HepG2 (cell line): ENCODE measurements around the gene BACE1-AS. TPM values are rescaled to one million over a fixed set of nuclear protein-coding genes. Genes with fewer than 3 reads are reported as not detected.

Experiments
- ATAC-seq: fragments of 200-7000 bp; cut with Tn5 transposase; 3 replicates; pipeline ENCODE4 v1.9.1; 2020; ENCODE audit warnings: mild to moderate bottlenecking, moderate library complexity
- BruUV-seq: library from RNA; stranded (reverse); fragments of 400-500 nt; replicated peaks from 2 replicates; lab custom pipeline; 2021; lab: Mats Ljungman, UMichigan
- CTCF ChIA-PET: fragments of 300-600 bp; formaldehyde crosslinking; extraction: SDS; loops from one replicate; lab custom pipeline; 2021; ENCODE audit warnings: low total read pairs, inconsistent platforms, low intra/inter-chr PET ratio; lab: Yijun Ruan, JAX
- POLR2A ChIA-PET: fragments of 350-600 bp; sonication (Branson Sonifier 250); formaldehyde crosslinking; loops from one replicate; lab custom pipeline; 2020; ENCODE audit warnings: antibody characterized with exemption, inconsistent platforms; lab: Yijun Ruan, JAX
- DNase-seq: peaks from one replicate; pipeline ENCODE4 v3.0.0-alpha.2; 2015; ENCODE audit warnings: low spot score
- FAIRE-seq: peaks from 3 replicates; lab custom pipeline; 2011; peaks lifted over from hg19 to GRCh38; lab: Jason Lieb, UNC
- H2AFZ ChIP-seq: one replicate; pipeline ENCODE4 v1.6.1; 2011; ENCODE audit warnings: low read length, inconsistent platforms
- H3K27ac ChIP-seq: fragments of 300-600 bp; 3 replicates; pipeline ENCODE4 v1.8.0; 2011; ENCODE audit warnings: mixed run types, mild to moderate bottlenecking, mixed read lengths, low read length, inconsistent platforms; ENCODE audit not compliant: insufficient read depth; ENCODE audit errors: extremely low read length
- H3K27me3 ChIP-seq, 2 experiments: fragments of 200-600 bp in 1 of 2; 2 replicates in 1 of 2; 3 replicates in 1 of 2; pipeline versions ENCODE4 v1.6.0 to v1.8.0; 2011; ENCODE audit warnings: low read length in 2 of 2, mild to moderate bottlenecking in 2 of 2, moderate library complexity in 2 of 2, inconsistent platforms in 1 of 2; ENCODE audit not compliant: insufficient read depth in 2 of 2, control insufficient read depth in 1 of 2
- H3K36me3 ChIP-seq, 2 experiments: fragments of 200-600 bp in 1 of 2; replicated peaks in 1 of 2; 2 replicates in 1 of 2; 3 replicates in 1 of 2; pipeline versions ENCODE4 v1.5.1 to v1.8.0; 2011; ENCODE audit warnings: low read length in 2 of 2, inconsistent platforms in 1 of 2; ENCODE audit not compliant: insufficient read depth in 2 of 2, control insufficient read depth in 1 of 2
- H3K4me1 ChIP-seq: 2 replicates; pipeline ENCODE4 v1.5.1; 2012; ENCODE audit warnings: low read length, inconsistent platforms; ENCODE audit not compliant: insufficient read depth
- H3K4me2 ChIP-seq: 2 replicates; pipeline ENCODE4 v1.6.0; 2011; ENCODE audit warnings: low read depth, low read length, inconsistent platforms
- H3K4me3 ChIP-seq, 3 experiments: fragments of 200-600 bp in 1 of 3; sonication (generic), shearing (Covaris generic) in 1 of 3; replicated peaks in 1 of 3; 2 replicates each; pipeline ENCODE4 v1.5.1; 2011 to 2016; ENCODE audit warnings: low read length in 3 of 3, inconsistent platforms in 2 of 3, low read depth in 2 of 3, mild to moderate bottlenecking in 2 of 3, control low read depth in 1 of 3, mixed read lengths in 1 of 3; ENCODE audit not compliant: insufficient read depth in 1 of 3
- H3K79me2 ChIP-seq: one replicate; pipeline ENCODE4 v1.6.1; 2011; ENCODE audit warnings: low read length, inconsistent platforms; ENCODE audit not compliant: insufficient read depth
- H3K9ac ChIP-seq: 2 replicates; pipeline ENCODE4 v1.6.0; 2011; ENCODE audit warnings: mild to moderate bottlenecking, low read depth, low read length, inconsistent platforms; ENCODE audit not compliant: insufficient read depth
- H3K9me3 ChIP-seq: 2 replicates; pipeline ENCODE4 v1.5.1; 2012; ENCODE audit warnings: mild to moderate bottlenecking, low read length
- H4K20me1 ChIP-seq: 2 replicates; pipeline ENCODE4 v1.6.0; 2011; ENCODE audit warnings: inconsistent platforms, mild to moderate bottlenecking, low read length, moderate library complexity; ENCODE audit not compliant: insufficient read depth
- AGO2 ChIP-seq: fragments of 200-400 bp; formaldehyde crosslinking; optimal IDR thresholded peaks from 2 replicates; pipeline ENCODE3; 2017; ENCODE audit warnings: mild to moderate bottlenecking, low read depth, low read length, moderate library complexity
- CTCF ChIP-seq: sonication (generic); formaldehyde crosslinking; IDR thresholded peaks from 2 replicates; pipeline ENCODE4 v1.5.0; 2020; ENCODE audit warnings: mild to moderate bottlenecking, missing genetic modification reagents, moderate library complexity
- ERF ChIP-seq: IDR thresholded peaks from 2 replicates; pipeline ENCODE4 v1.6.1; 2018; ENCODE audit warnings: missing biosample characterization, missing genetic modification reagents
- FOXO1 ChIP-seq: sonication (generic); formaldehyde crosslinking; IDR thresholded peaks from 2 replicates; pipeline ENCODE4 v1.4.0; 2020; ENCODE audit warnings: missing genetic modification reagents
- HMG20A ChIP-seq: IDR thresholded peaks from 2 replicates; pipeline ENCODE4 v1.6.1; 2016; ENCODE audit warnings: borderline replicate concordance
- IKZF1 ChIP-seq: fragments of 450-650 bp; IDR thresholded peaks from 2 replicates; pipeline ENCODE4 v1.7.1; 2016
- KDM5A ChIP-seq: fragments of 200-600 bp; sonication (generic); IDR thresholded peaks from 2 replicates; pipeline ENCODE4 v1.7.0; 2018; ENCODE audit warnings: antibody characterized with exemption, mild to moderate bottlenecking, low read length, borderline replicate concordance
- KMT2B ChIP-seq: IDR thresholded peaks from 2 replicates; pipeline ENCODE4 v1.6.1; 2016; ENCODE audit warnings: missing genetic modification reagents, missing compliant biosample characterization
- MTA3 ChIP-seq: sonication (generic); formaldehyde crosslinking; IDR thresholded peaks from 2 replicates; pipeline ENCODE4 v1.4.0; 2020; ENCODE audit warnings: missing genetic modification reagents
- MYC ChIP-seq: sonication (generic); formaldehyde crosslinking; IDR thresholded peaks from 2 replicates; pipeline ENCODE4 v1.9.0; 2021; ENCODE audit warnings: missing genetic modification reagents, borderline replicate concordance
- NCOA1 ChIP-seq: sonication (generic); formaldehyde crosslinking; IDR thresholded peaks from 2 replicates; pipeline ENCODE4 v1.9.0; 2021; ENCODE audit warnings: missing genetic modification reagents
- NFYC ChIP-seq: IDR thresholded peaks from 2 replicates; pipeline ENCODE4 v1.6.1; 2016; ENCODE audit warnings: missing genetic modification reagents, missing compliant biosample characterization
- RARA ChIP-seq: IDR thresholded peaks from 2 replicates; pipeline ENCODE4 v1.6.1; 2016; ENCODE audit warnings: missing genetic modification reagents, missing compliant biosample characterization
- SP5 ChIP-seq: IDR thresholded peaks from 2 replicates; pipeline ENCODE4 v1.6.1; 2016; ENCODE audit warnings: low read depth, borderline replicate concordance
- TBP ChIP-seq: sonication (generic); formaldehyde crosslinking; IDR thresholded peaks from 2 replicates; pipeline ENCODE4 v1.5.0; 2020; ENCODE audit warnings: missing genetic modification reagents
- ZBTB7B ChIP-seq: sonication (generic); formaldehyde crosslinking; IDR thresholded peaks from 2 replicates; pipeline ENCODE4 v1.4.0; 2020; ENCODE audit warnings: missing genetic modification reagents
- ZKSCAN1 ChIP-seq: fragments of 150-350 bp; IDR thresholded peaks from 2 replicates; pipeline ENCODE4 v1.6.1; 2014; ENCODE audit warnings: low read length
- ZMYM2 ChIP-seq: sonication (generic); formaldehyde crosslinking; IDR thresholded peaks from 2 replicates; pipeline ENCODE4 v1.8.0; 2022; ENCODE audit warnings: mild to moderate bottlenecking, missing genetic modification reagents
- ZNF326 ChIP-seq: sonication (generic); formaldehyde crosslinking; IDR thresholded peaks from 2 replicates; pipeline ENCODE4 v1.4.0; 2020; ENCODE audit warnings: missing genetic modification reagents, borderline replicate concordance
- ZNF446 ChIP-seq: sonication (generic); formaldehyde crosslinking; IDR thresholded peaks from 2 replicates; pipeline ENCODE4 v1.5.0; 2020; ENCODE audit warnings: mild to moderate bottlenecking, missing genetic modification reagents
- ZNF468 ChIP-seq: sonication (generic); formaldehyde crosslinking; IDR thresholded peaks from 2 replicates; pipeline ENCODE4 v1.8.0; 2022; ENCODE audit warnings: mild to moderate bottlenecking, moderate library complexity, missing genetic modification reagents
- ZNF543 ChIP-seq: sonication (generic); formaldehyde crosslinking; IDR thresholded peaks from 2 replicates; pipeline ENCODE4 v1.4.0; 2020; ENCODE audit warnings: mild to moderate bottlenecking, missing genetic modification reagents
- ZNF567 ChIP-seq: sonication (generic); formaldehyde crosslinking; IDR thresholded peaks from 2 replicates; pipeline ENCODE4 v1.8.1; 2023; ENCODE audit warnings: mild to moderate bottlenecking, missing genetic modification reagents, borderline replicate concordance
- ZNF704 ChIP-seq: sonication (generic); formaldehyde crosslinking; IDR thresholded peaks from 2 replicates; pipeline ENCODE4 v1.8.1; 2023; ENCODE audit warnings: mild to moderate bottlenecking, inconsistent platforms, moderate library complexity, missing genetic modification reagents, borderline replicate concordance
- ZNF792 ChIP-seq: IDR thresholded peaks from 2 replicates; pipeline ENCODE4 v1.6.1; 2016
- WGBS: methylation state at CpG from one replicate; pipeline ENCODE4 v1.1.6; 2017; ENCODE audit warnings: low lambda C conversion rate; 5-methylcytosine and 5-hydroxymethylcytosine counted together
- in situ Hi-C: cut with HindIII; loops from 2 replicates; pipeline ENCODE4 v1.10.0; 2017; ENCODE audit warnings: low pct_unique_long_range_greater_than_20kb; ENCODE audit not compliant: extremely low pct_ligation_motif_present
- intact Hi-C: fragments of 100-400 bp; cut with micrococcal nuclease; formaldehyde crosslinking; loops from one replicate; pipeline ENCODE4 v1.10.0; 2022; ENCODE audit not compliant: unreplicated experiment
- polyA plus RNA-seq, 8 experiments: library from polyadenylated mRNA; depleted of rRNA in 3 of 8; stranded (reverse) in 7 of 8; unstranded in 1 of 8; fragments of >200 nt; fragmentation: Illumina TruSeq in 4 of 8; extraction: Trizol in 4 of 8; gene quantifications; 2 replicates each; pipeline versions ENCODE4 v1.2.1 to v1.2.3, GENCODE V29; 2011 to 2016; ENCODE audit warnings: low read depth in 4 of 8, missing spikeins in 1 of 8, mixed read lengths in 1 of 8; ENCODE audit not compliant: insufficient read depth in 1 of 8
- total RNA-seq, 5 experiments: library from RNA; depleted of rRNA; stranded (reverse); fragments of >200 nt; fragmentation: Illumina TruSeq; extraction: Trizol; gene quantifications; 2 replicates each; pipeline ENCODE4 v1.2.3, GENCODE V29; 2016; ENCODE audit warnings: low read depth in 1 of 5

The BACE1-AS gene
- total and polyA plus RNA-seq, 2 of the 13 experiments (the other 11 are each of a cell fraction or from before 2014, with no cell fraction given): 2.0 to 3.9 TPM

- TF ChIP-seq FOXO1 (CRISPR knock-in tag) (no peak), ZNF567 (CRISPR knock-in tag) (0 out of 2 replicates have a peak, but pooled peaks have one; percentile 8)
- TF ChIP-seq, all 625 proteins: peak for 8
Measured at GRCh38 chr11:117328375-117329010, 37.3 kb downstream of the BACE1-AS start (continued).

- no peak overlapping the region for H3K27ac ChIP-seq
- no peak for DNase-seq
- intact Hi-C loops: no loop called here
- H3K9ac ChIP-seq: no peak overlapping the region
- FAIRE-seq: no peak
- H3K79me2 ChIP-seq: no peaks in the 10 kb centered on the region
- H3K4me2 ChIP-seq: no peak overlapping the region
- H3K36me3 ChIP-seq: no peaks in the 10 kb centered on the region; a peak in 1 of 5 replicates
- 50% methylated on average over 2 of the region's 2 CpGs for WGBS
- ATAC-seq: peak; percentile 27; the same call in 2 of the 3 replicates
- H2AFZ ChIP-seq: no peak overlapping the region
- in situ Hi-C loops: no loop called here
- no TSS peak for BruUV-seq
- no peaks in the 10 kb centered on the region for H3K9me3 ChIP-seq
- POLR2A ChIA-PET: no interaction called here
- CTCF ChIA-PET: no interaction called here
- H4K20me1 ChIP-seq: no peaks in the 10 kb centered on the region
- peaks cover 24% of the 10 kb centered on the region for H3K4me1 ChIP-seq
- no peaks in the 10 kb centered on the region; a peak in 1 of 5 replicates for H3K27me3 ChIP-seq
- no peak overlapping the region for H3K4me3 ChIP-seq
- TF ChIP-seq MYC (CRISPR knock-in tag) (no peak), ERF (CRISPR knock-in tag) (no peak), SP5 (CRISPR knock-in tag) (no peak), NFYC (CRISPR knock-in tag) (no peak), KDM5A (no peak), ZNF792 (no peak), RARA (CRISPR knock-in tag) (peak; percentile 59; the same call in 1 of the 2 replicates), AGO2 (no peak), HMG20A (CRISPR knock-in tag) (no peak), ZNF704 (CRISPR knock-in tag) (no peak), NCOA1 (no peak), KMT2B (CRISPR knock-in tag) (no peak), TBP (CRISPR knock-in tag) (no peak), MTA3 (CRISPR knock-in tag) (no peak), ZNF468 (CRISPR knock-in tag) (no peak), ZNF446 (CRISPR knock-in tag) (no peak), CTCF (CRISPR knock-in tag) (no peak), ZBTB7B (CRISPR knock-in tag) (0 out of 2 replicates have a peak, but pooled peaks have one; percentile 23), ZMYM2 (CRISPR knock-in tag) (no peak), ZNF543 (CRISPR knock-in tag) (no peak), ZNF326 (no peak), ZKSCAN1 (no peak), IKZF1 (no peak)
Measured at GRCh38 chr11:117332843-117333242, 41.7 kb downstream of the BACE1-AS start.
